DMS114 treated with DMSO at 0.1 percent for 48 hours (cell line): ENCODE measurements around the gene ITGA11.
"Not testable (repeated sequence)": the region's sequence is repeated elsewhere in the genome, so short reads cannot be mapped to it uniquely, and the experiment has no call there.

Experiments used
- DNase-seq: peaks from one replicate; lab custom pipeline; 2025; ENCODE audit not compliant: unreplicated experiment; lab: John Stamatoyannopoulos, UW

Gene ITGA11

DNA sequence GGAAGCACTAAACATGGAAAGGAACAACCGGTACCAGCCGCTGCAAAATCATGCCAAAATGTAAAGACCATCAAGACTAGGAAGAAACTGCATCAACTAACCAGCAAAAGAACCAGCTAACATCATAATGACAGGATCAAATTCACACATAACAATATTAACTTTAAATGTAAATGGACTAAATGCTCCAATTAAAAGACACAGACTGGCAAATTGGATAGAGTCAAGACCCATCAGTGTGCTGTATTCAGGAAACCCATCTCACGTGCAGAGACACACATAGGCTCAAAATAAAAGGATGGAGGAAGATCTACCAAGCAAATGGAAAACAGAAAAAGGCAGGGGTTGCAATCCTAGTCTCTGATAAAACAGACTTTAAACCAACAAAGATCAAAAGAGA lies 34.0 kb downstream of the ITGA11 start:
- DNase-seq = not testable (repeated sequence)

DNA sequence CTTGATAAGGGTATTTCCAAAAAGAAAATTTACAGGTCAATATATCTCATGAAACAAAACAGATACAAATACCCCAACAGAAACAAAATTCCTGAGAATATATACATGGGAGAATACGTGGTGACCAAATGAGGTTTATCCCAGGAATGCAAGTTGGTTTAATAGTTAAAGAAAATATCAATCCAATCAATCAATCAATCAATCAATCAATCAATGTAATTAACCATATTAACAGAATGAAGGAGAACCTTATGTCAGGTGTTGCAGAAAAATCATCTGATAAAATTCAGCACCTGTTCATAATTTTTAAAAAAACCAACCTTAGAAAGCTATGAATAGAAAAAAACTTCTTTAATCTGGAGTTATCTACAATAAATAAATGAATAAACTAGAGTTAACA lies 35.9 kb downstream of the ITGA11 start:
- DNase-seq = no peak

DNA sequence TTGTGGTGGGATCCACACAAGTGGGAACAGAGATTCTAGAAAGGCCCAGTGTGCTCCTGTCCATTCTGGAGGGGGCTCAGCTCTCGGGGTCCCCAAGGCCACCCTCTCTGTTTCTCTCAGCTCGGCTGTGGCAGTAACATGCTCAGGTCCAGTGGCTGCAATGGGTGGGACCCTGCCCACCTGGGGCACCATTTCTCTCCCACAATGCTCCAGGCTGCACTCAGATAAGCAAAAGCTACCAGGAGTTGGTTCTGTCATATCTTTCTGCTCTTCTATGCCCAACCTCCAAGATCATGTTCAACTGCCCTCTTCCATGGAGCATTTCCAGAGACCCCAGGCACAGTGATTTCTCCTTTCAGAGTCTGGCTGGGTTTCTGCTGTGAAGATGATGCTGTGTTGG lies 40.8 kb downstream of the ITGA11 start:
- no peak for DNase-seq

- DNase-seq = no peak
Measured at GRCh38 chr15:68389936-68390817, 41.8 kb downstream of the ITGA11 start.

DNA sequence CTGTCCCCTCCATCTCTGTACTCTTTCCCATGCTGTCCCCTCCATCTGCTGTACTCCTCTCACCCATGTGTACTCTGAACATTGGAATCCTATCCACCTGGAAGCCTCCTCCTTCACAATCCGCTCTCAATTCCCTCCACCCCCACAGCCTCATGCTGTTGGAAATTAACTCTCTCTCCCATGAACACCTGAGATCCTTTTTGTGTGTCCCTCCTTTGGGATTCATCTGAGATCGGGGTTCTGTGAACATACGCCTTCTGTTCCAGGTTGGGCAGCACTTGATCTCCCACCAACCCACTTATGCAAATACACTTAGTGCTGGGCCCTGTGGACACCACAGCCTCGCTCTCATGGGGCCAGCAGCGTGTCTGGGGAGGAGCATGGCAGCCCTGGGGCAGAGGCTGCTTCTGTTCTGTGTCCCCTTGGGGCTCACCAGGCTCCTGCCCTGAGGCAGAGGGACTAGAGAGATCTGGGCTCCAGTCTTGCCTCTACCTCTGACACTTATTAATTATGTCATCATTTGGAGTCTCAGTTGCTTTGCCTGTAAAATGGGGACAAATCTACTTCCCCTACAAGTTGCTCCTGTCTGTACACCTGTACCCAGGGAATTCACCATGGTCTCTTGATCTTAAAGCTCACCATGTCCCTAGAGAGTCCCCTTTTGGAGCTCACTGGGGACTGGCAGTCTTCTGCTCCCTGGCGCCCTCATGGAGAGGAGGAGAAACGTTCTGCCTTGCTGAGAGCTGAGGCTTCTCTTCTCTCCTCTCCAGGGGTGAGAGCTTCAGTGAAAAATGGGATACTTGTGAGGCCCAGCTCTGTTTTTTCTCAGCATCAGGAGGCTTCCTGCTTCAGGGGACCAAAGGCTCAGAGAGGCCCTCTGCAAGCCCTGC lies 42.7 kb downstream of the ITGA11 start:
- no peak for DNase-seq

GRCh38 chr15:68387381-68388143 lies 44.4 kb downstream of the ITGA11 start:
- no peak for DNase-seq

- DNase-seq = no peak
Measured at GRCh38 chr15:68386587-68387288, 45.2 kb downstream of the ITGA11 start.

GRCh38 chr15:68385671-68386586 lies 46.0 kb downstream of the ITGA11 start:
- no peak for DNase-seq

DNA sequence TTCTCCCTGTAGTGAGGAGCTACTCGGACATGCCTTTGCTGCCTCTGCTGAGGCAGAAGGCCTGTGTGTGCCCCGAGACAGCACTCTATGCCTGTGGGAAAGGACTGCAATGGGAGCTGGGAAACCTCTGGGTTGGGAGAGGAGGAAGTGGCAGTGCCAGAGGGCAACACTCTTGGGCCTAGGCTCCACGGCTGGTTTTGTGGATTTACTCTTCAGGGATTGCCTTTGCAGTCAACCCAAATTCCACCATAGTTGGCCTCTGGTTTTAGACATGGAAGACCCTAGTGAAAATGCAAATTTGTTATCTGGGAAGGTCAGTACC lies 46.8 kb downstream of the ITGA11 start:
- no peak for DNase-seq

DNA sequence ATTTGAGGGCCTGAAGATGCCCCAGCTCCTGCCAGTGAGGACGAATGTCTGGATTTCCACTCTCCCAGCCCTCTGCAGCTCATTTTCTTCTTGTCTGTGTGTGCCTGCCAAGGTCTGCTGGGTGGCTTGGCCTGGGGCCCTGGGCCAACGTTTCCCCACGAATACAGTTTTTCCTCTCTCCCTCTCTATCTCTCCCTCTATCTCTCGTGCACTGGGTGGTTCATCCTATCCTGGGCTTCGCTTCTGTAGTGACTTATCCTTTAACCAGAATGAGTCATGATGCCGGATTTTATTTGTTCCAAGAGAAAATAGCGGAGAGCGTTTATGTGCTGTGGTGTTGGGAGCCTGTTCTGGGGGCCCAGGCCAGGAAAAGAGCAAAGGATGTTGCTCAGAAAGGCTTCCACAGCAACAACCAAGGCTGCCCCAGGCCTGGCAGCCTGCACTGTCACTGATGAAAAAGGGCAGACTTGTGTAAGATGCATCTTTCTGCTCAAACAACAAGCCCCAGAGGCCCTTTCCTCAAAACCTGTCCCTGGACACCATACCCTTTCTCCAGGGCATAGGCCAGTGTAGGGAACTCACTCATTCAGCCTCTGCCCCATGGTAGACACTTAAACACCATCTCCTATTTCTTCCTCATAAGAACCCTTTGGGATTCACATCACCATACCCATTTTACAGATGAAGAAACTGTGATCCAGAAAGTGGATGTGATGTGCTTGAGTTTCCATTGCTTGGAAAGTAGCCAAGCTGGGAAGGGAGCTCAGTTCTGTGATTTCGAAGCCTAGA lies 47.3 kb downstream of the ITGA11 start:
- no peak for DNase-seq

- peak; percentile 15 for DNase-seq
Measured at GRCh38 chr15:68383161-68384074, 48.5 kb downstream of the ITGA11 start.

GRCh38 chr15:68382286-68383007 lies 49.5 kb downstream of the ITGA11 start:
- no peak for DNase-seq

DNA sequence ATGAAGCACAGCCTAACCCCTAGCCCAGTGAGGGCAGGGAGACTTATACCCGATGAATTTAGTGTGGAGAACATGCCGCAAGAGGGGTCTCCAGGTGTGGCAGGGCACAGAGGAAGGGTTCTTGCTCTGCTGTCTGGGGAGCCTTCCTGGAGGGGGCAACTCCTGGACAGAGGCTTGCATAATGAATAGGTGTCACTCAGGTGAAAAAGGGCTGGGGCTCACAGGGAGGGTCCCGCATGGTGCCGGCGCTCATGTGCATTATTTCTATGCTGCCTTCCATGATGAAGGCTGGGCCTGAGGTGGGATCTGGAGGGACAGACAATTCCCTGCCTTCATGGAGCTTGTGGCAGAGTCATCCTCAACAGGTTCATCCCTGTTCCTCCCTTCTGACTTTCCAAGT lies 51.5 kb downstream of the ITGA11 start:
- no peak for DNase-seq

- no peak for DNase-seq
Measured at GRCh38 chr15:68379759-68380290, 52.1 kb downstream of the ITGA11 start.

DNA sequence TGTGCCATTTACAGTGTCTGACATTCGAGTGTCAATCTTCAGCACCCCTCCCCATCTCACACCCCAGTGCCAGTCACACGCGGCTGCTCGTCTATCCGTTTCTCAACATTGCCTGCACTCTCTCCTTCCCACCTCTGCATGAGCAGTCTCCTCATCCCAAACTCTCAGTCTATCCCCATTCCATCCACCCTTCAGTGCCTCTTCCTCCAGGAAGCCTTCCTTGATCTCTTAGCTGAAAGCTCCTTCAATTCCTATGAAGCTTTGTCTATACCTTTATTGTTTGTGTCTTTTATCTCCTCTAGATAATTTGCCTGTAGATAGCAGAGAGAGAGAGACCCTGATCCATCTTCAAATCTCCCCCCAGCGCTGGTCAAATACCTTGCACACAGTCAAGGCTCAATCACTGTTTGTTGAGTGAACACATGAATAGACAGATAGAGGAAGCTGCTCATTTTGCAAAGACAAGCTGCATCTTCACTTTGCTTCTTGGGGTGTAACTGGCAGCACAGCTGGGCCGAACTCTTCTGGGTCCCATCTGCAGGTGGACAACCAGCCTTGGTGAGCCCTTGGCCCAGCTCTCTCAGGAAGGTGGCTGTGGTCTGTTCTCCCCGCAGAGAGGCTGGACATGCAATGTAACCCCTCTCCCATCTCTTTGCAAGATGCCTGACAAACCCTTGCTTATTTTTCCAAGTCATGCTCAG lies 52.8 kb downstream of the ITGA11 start:
- no peak for DNase-seq

GRCh38 chr15:68378595-68378994 lies 53.4 kb downstream of the ITGA11 start:
- no peak for DNase-seq
